Stomach (tissue), 9 donors: ENCODE data around the gene OR51B4. TPM values are rescaled to one million over a fixed set of nuclear protein-coding genes. Genes with fewer than 3 reads are reported as not detected.

Source experiments
- DNase-seq, 2 donors: peaks; one replicate each; pipeline versions ENCODE4 v3.0.0 to v3.0.0-alpha.2; 2013 to 2019
- H3K27ac ChIP-seq, 5 donors: fragments of 200-600 bp in 4 of 5; sonication (generic) in 4 of 5; one replicate each; pipeline ENCODE4 v1.5.1; 2013 to 2019; ENCODE audit warnings: mild to moderate bottlenecking in 1 of 5, moderate library complexity in 1 of 5
- H3K27me3 ChIP-seq, 3 donors: fragments of 200-600 bp; sonication (generic); one replicate each; pipeline ENCODE4 v1.5.1; 2017 to 2019; ENCODE audit warnings: mixed run types in 1 of 3
- H3K36me3 ChIP-seq, 4 donors: fragments of 200-600 bp; sonication (generic); 1 replicate in 3 of 4; 2 replicates in 1 of 4; pipeline ENCODE4 v1.5.1; 2016 to 2019
- H3K4me1 ChIP-seq, 4 donors: fragments of 200-600 bp; sonication (generic); one replicate each; pipeline ENCODE4 v1.5.1; 2016 to 2019
- H3K4me3 ChIP-seq, 4 donors: fragments of 200-600 bp; sonication (generic) in 3 of 4; one replicate each; pipeline ENCODE4 v1.5.1; 2016 to 2019; ENCODE audit warnings: mild to moderate bottlenecking in 1 of 4
- H3K9me3 ChIP-seq, 4 donors: fragments of 200-600 bp; sonication (generic); one replicate each; pipeline ENCODE4 v1.5.1; 2016 to 2019
- EP300 ChIP-seq: sonication (generic); formaldehyde crosslinking; IDR thresholded peaks from one replicate; pipeline ENCODE4 v1.6.1; 2017; ENCODE audit warnings: antibody characterized with exemption
- POLR2A ChIP-seq, 4 donors: fragments of 450-650 bp; IDR thresholded peaks; one replicate each; pipeline ENCODE4 v1.6.1; 2016; ENCODE audit warnings: antibody characterized with exemption in 4 of 4, control low read depth in 2 of 4, mild to moderate bottlenecking in 1 of 4, moderate library complexity in 1 of 4
- POLR2AphosphoS5 ChIP-seq, 3 donors: sonication (generic); formaldehyde crosslinking; IDR thresholded peaks; one replicate each; pipeline ENCODE4 v1.6.1; 2016; ENCODE audit warnings: antibody characterized with exemption in 3 of 3
- WGBS, 5 donors: extraction: QIAGEN DNeasy Blood & Tissue Kit in 3 of 5; methylation state at CpG; one replicate each; pipeline versions ENCODE4 v1.1.5 to v1.1.7; 2013 to 2018; 5-methylcytosine and 5-hydroxymethylcytosine counted together
- intact Hi-C: fragments of 100-400 bp; cut with DNase I; formaldehyde crosslinking; loops from one replicate; pipeline ENCODE4 v1.15.1; 2023; ENCODE audit warnings: low total_unique reads
- polyA plus RNA-seq, 3 donors: library from polyadenylated mRNA; stranded (reverse); fragments of 200-250 nt; gene quantifications; one replicate each; pipeline ENCODE4 v1.2.3, GENCODE V29; 2013
- total RNA-seq, 5 donors: library from RNA; depleted of rRNA; stranded (reverse); fragments of >200 nt; gene quantifications; one replicate each; pipeline versions ENCODE4 v1.1.0 to v1.2.3, GENCODE V29; 2014 to 2016
- TF ChIP-seq, protein P1 (sequence below), 7 experiments: fragments of 450-650 bp in 4 of 7; fragments of 200-600 bp in 3 of 7; sonication (generic) in 3 of 7; IDR thresholded peaks; one replicate each; pipeline ENCODE4 v1.5.1; 2016 to 2019; ENCODE audit warnings: antibody characterized with exemption in 7 of 7, control low read depth in 2 of 7, mild to moderate bottlenecking in 1 of 7
- donor health status: healthy with polysubstance abuse.
- donor health status: Bipolar disorder and iron deficiency.
- donor health status: healthy.

OR51B4 gene
- total and polyA plus RNA-seq, 8 donors = not detected

DNA sequence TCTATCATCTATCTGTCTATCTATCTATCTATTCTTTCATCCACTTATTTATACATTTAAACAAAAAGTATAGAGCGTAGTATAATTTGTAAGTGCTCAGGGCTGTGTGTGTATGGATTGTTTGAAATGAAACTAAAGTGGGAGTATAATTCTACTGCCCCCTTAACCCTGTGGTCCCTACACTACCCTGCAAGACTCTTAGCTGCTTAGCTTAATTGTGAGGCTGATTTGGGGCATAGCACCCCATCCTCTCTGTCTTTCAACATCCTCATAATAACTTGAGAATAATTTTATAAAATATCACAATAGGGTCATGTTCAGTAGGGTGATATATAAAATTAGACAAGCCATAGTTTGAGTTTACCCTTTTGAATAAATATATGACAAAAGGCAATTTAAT, 11.6 kb downstream of the OR51B4 start:
- no peak overlapping the region for H3K27ac ChIP-seq
- intact Hi-C loops = no loop called here
- 89 to 96% (median 94%) methylated on average over 1 of the region's 1 CpG for WGBS, 5 donors
- TF ChIP-seq POLR2A (IDR thresholded peaks at IDR 0.05) = no peak
- TF ChIP-seq, protein P1, sequence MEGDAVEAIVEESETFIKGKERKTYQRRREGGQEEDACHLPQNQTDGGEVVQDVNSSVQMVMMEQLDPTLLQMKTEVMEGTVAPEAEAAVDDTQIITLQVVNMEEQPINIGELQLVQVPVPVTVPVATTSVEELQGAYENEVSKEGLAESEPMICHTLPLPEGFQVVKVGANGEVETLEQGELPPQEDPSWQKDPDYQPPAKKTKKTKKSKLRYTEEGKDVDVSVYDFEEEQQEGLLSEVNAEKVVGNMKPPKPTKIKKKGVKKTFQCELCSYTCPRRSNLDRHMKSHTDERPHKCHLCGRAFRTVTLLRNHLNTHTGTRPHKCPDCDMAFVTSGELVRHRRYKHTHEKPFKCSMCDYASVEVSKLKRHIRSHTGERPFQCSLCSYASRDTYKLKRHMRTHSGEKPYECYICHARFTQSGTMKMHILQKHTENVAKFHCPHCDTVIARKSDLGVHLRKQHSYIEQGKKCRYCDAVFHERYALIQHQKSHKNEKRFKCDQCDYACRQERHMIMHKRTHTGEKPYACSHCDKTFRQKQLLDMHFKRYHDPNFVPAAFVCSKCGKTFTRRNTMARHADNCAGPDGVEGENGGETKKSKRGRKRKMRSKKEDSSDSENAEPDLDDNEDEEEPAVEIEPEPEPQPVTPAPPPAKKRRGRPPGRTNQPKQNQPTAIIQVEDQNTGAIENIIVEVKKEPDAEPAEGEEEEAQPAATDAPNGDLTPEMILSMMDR (IDR thresholded peaks at IDR 0.05) = no peak
- TF ChIP-seq POLR2AphosphoS5 (IDR thresholded peaks at IDR 0.05) = no peak
- no peak for TF ChIP-seq EP300
- no peaks in the 10 kb centered on the region for H3K9me3 ChIP-seq
- no peaks in the 10 kb centered on the region for H3K4me1 ChIP-seq
- no peak for DNase-seq
- H3K4me3 ChIP-seq = no peak overlapping the region
- no peaks in the 10 kb centered on the region for H3K36me3 ChIP-seq
- no peaks in the 10 kb centered on the region for H3K27me3 ChIP-seq

GRCh38 chr11:5289696-5290095, 12.1 kb downstream of the OR51B4 start:
- Histone ChIP-seq H3K27ac (no peak overlapping the region), H3K9me3 (no peaks in the 10 kb centered on the region), H3K27me3 (no peaks in the 10 kb centered on the region), H3K36me3 (no peaks in the 10 kb centered on the region), H3K4me1 (no peaks in the 10 kb centered on the region), H3K4me3 (no peak overlapping the region)
- TF ChIP-seq, protein P1 (IDR thresholded peaks at IDR 0.05) = no peak
- TF ChIP-seq POLR2A (IDR thresholded peaks at IDR 0.05) (no peak), EP300 (no peak), POLR2AphosphoS5 (IDR thresholded peaks at IDR 0.05) (no peak)
- intact Hi-C loops = no loop called here
- DNase-seq = no peak

DNA sequence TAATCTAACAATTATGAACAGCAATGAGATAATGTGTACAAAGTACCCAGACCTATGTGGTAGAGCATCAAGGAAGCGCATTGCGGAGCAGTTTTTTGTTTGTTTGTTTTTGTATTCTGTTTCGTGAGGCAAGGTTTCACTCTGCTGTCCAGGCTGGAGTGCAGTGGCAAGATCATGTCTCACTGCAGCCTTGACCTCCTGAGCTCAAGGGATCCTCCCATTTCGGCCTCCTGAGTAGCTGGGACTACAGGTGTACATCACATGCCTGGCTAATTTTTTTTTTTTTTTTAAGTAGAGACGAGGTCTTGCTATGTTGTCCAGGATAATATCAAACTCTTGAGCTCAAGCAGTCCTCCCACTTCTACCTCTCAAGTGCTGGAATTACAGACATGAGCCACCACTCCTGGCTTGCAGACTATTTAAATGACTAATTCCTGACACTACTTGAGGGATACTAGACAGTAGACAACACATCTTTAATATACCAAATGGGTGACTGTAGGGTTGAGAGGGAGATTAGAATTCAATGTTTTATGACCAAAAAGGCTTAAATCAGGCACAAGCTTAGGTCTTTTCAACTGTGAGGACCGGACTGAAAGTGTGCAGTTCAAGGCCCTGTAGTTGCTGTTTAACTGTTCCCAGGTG, 12.7 kb downstream of the OR51B4 start:
- WGBS, 5 donors = 79 to 86% (median 83%) methylated on average over 6 of the region's 6 CpGs
- TF ChIP-seq, protein P1 (IDR thresholded peaks at IDR 0.05) = no peak
- TF ChIP-seq POLR2A (IDR thresholded peaks at IDR 0.05) = no peak
- no peak for TF ChIP-seq EP300
- TF ChIP-seq POLR2AphosphoS5 (IDR thresholded peaks at IDR 0.05) = no peak
- Histone ChIP-seq H3K27ac (no peak overlapping the region), H3K4me3 (no peak overlapping the region), H3K36me3 (no peaks in the 10 kb centered on the region), H3K9me3 (no peaks in the 10 kb centered on the region), H3K27me3 (no peaks in the 10 kb centered on the region), H3K4me1 (no peaks in the 10 kb centered on the region)
- intact Hi-C loops = no loop called here
- no peak for DNase-seq

- no peaks in the 10 kb centered on the region for H3K27me3 ChIP-seq
- H3K36me3 ChIP-seq = no peaks in the 10 kb centered on the region
- no peak for TF ChIP-seq EP300
- TF ChIP-seq, protein P1 (IDR thresholded peaks at IDR 0.05) = no peak
- TF ChIP-seq POLR2AphosphoS5 (IDR thresholded peaks at IDR 0.05) = no peak
- TF ChIP-seq POLR2A (IDR thresholded peaks at IDR 0.05) = no peak
- peak; percentile 37 to 43 for DNase-seq
- intact Hi-C loops = no loop called here
- H3K27ac ChIP-seq = no peak overlapping the region
- H3K4me1 ChIP-seq = no peaks in the 10 kb centered on the region
- no peaks in the 10 kb centered on the region for H3K9me3 ChIP-seq
- 62 to 70% (median 68%) methylated on average over 7 of the region's 7 CpGs for WGBS, 5 donors
- no peak overlapping the region for H3K4me3 ChIP-seq
These were observed 13.4 kb downstream of the OR51B4 start for GRCh38 chr11:5288108-5288905.
